Activated CD4-positive, alpha-beta T cell treated with anti-CD3 and anti-CD28 coated beads, Interleukin-2, amount 50 U/mL, for 16 hours (primary cell): ENCODE data around the gene FAM20C.

Experiments used
- DNase-seq: peaks from one replicate; pipeline ENCODE4 v3.0.0-alpha.2; 2020

Gene FAM20C

DNA sequence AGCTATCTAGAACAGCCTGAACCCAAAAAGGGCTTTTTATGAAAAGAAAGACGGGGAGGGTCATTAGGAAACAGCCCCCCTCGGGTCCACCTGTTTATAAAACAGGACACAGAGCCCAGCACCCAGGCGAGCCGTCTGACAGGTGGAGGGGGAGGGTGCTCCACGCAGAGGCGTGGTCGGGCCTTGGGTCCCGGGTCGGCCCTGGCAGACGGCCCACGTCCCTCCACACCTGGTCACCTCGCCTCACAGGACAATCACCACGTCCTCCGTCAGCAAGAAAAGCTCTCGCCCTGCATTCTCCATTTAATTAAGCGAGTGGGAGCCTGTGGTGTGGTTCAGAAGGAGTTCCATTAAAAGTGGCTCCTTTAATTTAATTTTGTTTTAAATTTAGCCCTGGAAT lies 55.3 kb downstream of the FAM20C start:
- DNase-seq = no peak

DNA sequence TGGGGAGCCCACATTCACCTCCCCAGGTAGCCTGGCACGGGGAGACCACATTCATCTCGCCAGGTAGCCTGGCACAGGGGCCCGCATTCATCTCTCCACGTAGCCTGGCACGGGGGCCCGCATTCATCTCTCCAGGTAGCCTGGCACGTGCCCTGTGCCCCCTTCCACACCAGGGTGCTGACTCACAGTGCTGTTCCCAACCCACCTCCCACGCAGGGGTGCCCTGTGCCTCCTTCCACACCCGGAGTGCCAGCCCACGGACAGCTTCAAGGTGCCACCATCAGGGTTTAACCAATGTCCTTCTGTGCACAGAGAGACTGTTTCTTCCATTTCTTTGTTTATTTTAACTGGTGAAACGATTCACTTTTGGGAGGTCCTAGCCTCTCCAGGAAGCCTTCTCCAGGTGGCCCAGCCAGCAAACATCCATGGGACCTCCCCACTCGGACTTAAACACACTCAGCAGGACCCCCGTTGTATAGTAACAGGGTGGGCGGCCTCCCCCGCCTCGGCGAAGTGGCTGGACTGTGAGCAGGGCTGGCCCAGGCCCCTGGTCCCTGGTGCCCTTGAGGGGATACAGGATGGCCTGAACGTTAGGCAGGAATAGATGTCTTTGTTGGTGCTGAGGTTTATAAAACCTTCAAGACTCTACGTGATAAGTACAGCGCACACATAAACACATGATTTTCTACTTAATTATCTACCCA lies 56.5 kb downstream of the FAM20C start:
- DNase-seq = no peak

DNA sequence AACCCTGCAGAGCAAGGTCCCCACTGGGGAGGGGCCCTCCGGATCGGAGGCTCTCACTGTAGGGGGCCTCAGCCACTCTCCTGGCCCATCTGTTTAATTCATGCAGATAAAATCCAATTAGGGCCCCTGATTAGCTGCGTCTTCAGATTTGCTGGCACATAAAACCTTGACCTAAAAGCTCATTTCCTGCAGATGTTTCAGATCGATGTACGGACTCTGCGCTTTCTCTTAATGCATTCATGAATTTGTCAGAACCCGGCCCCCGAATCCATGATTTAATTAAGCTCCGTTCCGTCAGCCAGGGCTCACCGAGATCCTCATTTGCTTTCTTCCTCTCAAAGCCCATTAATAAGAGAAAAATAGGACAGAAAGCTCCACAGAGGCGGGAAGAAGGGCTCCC lies 57.6 kb downstream of the FAM20C start:
- no peak for DNase-seq

DNA sequence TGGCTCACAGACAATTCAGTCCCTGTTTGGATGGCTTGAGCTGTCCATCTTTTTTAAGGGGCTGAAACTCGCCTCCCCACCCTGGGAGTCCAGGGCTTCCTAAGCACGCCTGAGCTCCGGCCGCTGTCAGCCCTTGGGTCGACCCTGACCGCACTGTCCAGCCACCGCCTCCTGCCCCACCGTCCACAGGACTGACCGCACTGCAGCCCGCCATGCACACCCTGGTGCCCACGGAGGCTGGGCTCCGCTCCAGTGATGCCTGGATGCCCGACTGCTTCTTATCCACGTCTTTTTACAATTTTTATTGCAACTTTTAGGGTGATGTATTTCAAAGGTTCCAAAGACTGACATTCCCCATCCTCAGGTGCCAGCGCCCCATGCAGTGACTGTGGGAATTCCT lies 58.2 kb downstream of the FAM20C start:
- no peak for DNase-seq

DNA sequence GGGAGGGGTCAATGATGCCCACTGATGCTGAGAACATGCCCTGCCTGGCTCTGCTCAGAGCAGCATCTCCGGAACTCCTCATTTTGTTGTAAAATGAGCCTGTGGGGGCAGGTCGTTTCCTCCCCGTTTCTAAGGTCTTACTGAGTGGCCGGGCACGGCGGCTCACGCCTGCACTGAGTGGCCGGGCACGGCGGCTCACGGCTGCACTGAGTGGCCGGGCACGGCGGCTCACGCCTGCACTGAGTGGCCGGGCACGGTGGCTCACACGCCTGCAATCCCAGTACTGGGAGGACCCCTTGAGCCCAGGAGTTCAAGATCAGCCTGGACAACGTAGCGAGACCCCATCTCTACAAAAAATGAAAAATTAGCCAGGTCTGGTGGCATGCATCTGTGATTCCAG lies 58.6 kb downstream of the FAM20C start:
- DNase-seq = no peak

DNA sequence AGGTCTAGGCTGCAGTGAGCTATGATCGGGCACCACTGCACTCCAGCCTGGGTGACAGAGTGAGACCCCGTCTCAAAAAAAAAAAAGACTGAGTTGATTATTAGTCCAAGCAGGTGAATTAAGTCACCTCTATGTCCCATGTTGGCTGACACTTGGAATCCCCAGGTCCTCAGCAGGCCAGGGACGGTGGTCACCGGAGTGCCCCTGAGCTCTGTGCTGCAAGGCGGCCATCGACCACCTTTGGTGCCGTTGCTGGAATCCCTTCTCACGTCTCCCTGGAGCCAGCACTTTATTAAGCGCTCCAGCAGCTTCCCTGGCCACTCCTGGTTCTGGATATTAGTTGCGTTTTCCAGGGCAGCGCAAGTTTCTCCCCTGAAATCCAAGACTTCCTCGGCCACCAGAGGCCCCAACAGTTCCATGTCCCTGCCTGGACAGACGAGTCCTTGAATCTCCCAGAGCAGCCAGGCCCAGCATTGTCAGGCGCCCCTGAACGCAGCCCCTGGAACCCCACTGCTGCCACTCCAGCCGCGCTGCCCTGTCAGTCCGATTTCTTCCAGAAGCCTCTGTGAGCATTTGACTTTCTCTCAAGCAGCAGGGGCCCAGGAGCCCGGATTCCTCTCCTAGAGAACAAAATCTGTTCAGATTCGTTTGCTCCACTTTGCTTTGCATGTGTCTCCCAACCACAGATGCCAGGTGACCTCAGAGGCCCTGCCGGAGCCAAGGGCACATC lies 59.2 kb downstream of the FAM20C start:
- no peak for DNase-seq

DNA sequence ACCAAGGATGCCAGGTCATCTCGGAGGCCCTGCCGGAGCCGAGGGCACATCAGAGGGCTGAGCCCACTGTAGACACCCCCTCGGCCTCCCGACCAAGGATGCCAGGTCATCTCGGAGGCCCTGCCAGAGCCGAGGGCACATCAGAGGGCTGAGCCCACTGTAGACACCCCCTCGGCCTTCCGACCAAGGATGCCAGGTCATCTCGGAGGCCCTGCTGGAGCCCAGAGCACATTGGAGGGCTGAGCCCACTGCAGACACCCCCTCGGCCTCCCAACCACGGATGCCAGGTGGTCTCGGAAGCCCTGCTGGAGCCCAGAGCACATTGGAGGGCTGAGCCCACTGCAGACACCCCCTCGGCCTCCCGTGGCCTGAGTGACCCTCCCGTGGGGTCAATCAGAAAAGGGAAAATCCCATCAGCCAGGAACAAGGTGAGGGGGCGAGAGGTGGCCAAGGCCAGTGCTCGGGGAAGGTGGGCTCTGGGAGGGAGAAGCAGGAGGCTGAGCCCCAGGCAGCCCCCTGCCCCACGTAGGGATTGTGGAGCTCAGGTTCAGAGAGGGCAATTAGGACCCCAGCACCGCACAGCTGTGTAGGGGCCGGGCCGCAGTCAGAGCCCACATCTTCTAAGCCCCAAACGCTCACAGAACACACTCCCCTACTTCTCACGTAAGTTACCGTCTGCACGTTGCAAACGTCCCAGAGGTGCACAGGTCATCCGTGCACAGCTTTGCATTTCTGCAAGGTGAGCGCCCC lies 60.0 kb downstream of the FAM20C start:
- DNase-seq = no peak

DNA sequence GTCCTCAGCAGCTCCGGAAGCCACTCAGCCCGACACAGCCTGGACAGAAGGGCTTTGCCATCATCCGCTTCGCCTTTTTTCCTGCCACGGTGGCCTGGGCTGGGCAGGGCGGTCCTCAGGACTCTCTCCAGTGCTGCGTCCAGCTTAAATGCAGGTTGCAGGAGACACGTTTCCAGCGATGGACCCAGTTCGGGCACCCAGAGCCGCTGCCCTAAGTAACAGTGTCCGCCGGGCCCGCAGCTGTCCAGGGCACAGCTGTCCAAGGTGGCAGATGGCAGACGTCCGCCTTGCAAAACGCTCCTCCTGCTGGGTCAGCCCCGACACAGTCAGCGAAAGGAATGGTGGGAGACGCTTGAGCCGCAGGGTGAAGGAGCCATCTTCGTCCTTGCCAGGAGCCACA lies 60.6 kb downstream of the FAM20C start:
- no peak for DNase-seq

DNA sequence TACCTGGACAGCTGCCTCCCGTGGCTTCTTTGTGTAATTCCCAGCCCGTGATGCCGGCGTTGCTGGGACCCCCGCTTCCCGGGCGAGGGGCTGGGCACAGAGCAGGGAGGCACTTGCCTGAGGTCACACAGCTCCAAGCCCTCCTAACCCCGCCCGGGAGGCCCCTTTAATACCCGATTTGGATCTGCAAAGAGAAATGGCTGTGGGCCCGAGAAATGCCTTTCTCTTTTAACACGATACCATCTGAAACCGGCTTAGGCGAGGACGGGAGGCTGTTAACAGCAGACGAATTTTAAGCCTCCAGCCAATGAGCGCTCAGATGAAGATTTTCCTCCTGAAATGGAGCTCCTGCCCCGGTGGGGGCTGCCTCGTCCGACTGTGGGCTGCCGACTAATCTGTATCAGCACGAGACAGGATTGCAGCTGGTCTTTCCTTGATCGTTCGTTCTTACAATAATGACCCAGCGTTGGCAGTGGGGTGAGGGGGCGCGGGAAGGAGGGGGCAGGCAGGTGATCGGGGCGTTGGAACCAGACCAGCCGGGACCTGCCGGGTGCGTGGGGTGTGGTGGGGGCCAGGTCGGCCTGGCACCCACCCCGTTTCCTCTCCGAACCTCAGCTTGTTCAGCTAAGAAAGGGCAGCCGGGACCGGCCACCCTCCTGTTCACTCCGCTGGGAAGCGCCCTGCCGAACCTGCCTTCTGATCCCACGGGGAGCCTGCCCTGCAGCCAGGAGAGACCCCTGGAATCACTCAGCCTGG lies 61.4 kb downstream of the FAM20C start:
- DNase-seq = no peak

DNA sequence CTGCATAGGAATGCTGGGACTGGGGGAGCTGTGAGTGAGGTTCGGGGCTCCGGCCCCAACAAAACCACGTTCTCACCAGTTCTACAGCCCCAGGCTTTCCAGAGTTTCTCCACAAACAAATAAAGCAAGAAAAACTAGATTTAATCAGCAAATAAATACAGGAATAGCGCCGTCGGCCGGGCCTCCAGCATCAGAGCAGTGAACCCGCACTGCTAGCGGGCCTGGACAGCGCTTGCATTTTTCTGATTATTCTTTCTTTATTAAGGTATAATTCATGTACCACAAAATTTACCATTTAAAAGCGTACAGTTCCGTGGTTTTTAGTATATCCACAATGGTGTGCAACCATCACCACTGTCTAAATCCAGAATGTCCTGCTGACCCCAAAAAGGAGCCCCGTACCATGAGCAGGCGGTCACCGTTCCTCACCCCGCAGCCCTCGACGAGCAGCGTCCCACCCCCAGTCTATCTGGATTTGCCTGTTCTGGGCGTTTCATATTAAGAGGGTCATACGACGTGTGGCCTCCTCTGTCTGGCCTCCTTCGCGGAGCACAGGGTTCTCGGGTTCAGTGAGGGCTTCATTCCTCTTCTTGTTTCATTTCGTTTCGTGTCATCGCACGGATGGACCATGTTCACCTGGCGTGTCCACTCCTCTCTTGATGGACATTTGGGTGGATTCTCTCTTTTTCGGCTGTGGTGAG lies 62.1 kb downstream of the FAM20C start:
- no peak for DNase-seq

DNA sequence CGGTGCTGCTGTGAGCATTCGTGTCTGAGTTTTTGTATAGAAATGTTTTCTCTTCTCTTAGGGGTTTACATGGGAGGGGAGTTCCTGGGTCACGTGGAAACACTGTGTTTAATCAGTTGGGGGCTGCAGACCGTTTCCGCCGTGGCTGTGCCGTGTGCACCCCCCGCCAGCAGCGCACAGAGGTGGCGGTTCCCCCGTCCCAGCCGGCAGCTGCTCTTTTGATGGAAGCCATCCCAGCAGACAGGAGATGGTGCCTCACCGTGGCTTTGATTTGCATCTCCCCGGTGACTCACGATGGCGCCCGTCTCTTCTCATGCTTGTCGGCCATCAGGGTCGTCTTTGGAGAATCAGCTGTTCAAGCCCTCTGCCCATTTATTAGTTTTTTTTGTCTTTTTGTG lies 62.7 kb downstream of the FAM20C start:
- DNase-seq = no peak

DNA sequence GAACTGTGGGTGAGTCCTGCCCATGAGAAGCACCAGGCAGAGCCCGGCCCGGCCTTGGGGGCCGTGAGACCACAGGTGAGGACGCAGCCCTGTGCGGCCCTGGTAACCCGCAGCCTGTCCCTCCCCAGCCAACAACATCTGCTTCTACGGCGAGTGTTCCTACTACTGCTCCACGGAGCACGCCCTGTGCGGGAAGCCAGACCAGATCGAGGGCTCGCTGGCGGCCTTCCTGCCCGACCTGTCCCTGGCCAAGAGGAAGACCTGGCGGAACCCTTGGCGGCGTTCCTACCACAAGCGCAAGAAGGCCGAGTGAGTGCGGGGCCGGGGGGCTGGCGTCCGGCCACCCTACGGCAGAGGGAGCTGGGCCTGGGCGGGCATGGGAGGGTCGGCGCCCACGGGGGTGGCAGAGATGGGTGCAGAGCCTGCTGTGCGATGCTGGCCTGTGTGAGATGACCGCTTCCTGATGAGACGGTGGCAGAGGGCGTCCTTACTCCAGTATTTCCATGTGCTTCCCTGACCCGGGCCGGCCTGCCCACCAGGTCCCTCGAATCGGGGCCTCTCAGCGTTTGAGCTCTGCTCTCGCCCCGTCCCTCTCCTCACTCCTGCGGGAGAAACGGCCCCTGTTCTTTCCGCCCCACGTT lies 63.5 kb downstream of the FAM20C start:
- no peak for DNase-seq

DNA sequence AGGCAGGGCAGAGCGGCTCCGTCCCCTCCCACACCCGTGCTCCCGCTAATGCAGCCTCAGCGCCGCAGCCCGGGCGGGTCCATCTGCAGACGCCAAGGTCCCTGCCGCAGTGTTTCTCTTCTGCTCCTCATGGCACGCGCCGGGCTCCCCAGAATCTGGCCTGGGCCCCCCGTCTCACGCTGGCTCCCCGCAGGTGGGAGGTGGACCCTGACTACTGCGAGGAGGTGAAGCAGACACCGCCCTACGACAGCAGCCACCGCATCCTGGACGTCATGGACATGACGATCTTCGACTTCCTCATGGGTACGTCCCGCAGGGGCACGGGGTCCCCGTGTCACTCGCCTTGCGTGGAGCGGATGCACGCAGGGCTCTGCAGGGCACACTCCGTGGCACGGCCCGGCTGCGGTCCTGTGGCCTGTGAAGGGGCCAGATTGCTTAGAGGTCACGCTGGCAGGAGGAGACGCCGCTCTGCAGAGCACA lies 64.1 kb downstream of the FAM20C start:
- DNase-seq = no peak

DNA sequence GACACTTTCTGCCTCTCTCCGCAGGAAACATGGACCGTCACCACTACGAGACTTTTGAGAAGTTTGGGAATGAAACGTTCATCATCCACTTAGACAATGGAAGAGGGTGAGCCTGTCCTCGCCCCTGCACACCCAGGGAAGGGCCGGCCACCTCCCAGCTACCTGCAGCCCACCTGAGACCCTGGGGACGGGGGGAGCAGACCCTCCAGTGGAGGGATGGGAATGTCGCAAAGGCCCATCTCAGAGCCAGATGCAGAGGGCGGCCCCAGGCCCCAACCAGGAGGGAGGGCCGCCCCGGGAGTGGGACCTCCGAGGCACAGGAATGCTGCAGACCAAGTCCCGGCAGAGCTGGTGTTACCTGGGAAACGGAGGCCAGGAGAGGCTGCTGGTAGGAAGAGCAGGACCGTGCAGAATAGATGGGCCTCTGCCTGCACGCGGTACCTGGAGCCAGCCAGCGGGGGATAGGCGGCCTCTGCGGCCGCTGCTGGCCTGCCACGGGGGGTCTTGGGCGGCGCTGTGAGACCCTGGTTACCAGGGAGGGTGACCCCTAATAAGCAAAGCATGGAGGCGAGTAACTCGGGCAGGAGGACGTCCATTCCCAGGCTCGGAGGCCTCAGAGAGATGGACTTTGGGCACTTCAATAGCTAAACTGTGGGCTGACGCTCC lies 64.7 kb downstream of the FAM20C start:
- no peak for DNase-seq

DNA sequence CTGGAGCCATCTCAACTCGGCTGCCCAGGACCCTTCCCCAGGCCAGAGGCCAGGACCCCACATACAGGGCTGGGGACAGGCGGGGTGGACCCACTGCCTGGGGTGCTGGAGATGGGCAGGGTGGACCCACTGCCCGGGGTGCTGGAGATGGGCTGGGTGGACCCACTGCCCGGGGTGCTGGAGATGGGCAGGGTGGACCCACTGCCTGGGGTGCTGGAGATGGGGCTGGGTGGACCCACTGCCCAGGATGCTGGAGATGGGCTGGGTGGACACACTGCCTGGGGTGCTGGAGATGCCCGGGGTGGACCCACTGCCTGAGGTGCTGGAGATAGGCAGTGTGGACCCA lies 65.2 kb downstream of the FAM20C start:
- no peak for DNase-seq

DNA sequence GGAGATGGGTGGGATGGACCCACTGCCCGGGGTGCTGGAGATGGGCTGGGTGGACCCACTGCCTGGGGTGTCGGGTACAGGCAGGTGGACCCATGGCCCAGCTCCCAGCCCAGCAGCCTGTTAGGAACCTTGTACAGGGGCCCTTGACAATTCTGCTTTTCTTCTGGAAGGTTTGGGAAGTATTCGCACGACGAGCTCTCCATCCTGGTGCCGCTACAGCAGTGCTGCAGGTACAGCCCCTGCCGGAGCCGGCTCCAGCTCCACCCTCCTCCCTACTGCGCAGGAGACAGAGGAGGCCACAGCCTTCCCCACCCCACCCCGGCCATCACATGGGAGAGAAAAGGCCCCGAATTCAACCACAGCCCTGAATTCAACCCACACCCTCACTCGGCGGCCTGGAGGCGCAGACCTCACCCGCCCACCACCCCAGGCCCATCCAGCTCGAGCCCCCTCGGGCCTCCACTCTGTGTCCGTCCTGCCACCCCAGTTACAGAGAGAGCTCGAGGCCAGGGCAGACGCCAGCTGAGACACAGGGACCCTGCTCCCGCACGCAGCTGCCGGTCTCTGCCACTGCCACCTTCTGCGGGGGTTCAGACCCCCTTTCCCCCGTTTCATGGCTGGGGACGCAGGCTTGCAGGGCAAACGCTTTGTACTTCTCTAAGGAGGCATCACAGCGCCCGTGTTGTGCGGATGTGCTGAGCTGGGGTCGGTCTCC lies 66.3 kb downstream of the FAM20C start:
- no peak for DNase-seq

DNA sequence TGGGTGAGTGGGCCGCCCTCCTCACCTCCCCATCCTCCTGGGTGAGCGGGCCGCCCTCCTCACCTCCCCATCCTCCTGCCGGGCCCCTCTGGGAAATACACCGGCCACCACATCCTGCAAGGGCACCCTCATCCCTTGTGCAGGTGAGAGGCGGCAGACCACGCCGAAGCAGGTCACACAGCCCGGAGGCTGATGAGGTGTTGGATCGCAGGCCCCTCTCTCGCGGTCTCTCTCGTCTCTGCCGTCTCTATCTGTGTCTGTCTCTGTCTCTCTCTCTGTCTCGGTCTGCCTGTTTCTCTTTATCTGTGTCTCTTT lies 66.8 kb downstream of the FAM20C start:
- DNase-seq = no peak

DNA sequence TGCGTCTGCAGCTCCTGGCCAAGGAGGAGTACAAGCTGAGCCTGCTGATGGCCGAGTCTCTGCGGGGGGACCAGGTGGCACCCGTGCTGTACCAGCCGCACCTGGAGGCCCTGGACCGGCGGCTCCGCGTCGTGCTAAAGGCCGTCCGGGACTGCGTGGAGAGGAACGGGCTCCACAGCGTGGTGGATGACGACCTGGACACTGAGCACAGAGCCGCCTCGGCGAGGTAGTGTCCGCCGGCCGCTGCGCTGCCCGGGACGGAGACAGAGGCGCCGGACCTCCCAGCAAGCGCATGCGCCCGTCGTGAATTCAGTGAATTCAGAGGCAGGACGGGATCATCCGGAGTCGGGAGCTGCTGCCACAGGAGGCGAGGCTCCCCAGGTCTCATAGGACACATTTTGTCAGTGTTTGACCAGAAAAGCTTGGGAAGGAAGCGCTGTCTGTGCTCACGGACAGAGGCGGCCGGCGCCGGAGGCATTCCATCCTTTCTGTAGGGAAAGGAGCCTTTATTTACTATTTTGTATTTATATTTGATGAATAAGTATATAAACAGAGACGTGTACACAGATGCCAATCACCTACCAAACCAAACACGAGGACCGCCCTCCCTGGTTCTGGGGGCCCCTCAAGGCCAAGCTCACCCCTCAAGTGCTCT lies 67.5 kb downstream of the FAM20C start:
- no peak for DNase-seq

DNA sequence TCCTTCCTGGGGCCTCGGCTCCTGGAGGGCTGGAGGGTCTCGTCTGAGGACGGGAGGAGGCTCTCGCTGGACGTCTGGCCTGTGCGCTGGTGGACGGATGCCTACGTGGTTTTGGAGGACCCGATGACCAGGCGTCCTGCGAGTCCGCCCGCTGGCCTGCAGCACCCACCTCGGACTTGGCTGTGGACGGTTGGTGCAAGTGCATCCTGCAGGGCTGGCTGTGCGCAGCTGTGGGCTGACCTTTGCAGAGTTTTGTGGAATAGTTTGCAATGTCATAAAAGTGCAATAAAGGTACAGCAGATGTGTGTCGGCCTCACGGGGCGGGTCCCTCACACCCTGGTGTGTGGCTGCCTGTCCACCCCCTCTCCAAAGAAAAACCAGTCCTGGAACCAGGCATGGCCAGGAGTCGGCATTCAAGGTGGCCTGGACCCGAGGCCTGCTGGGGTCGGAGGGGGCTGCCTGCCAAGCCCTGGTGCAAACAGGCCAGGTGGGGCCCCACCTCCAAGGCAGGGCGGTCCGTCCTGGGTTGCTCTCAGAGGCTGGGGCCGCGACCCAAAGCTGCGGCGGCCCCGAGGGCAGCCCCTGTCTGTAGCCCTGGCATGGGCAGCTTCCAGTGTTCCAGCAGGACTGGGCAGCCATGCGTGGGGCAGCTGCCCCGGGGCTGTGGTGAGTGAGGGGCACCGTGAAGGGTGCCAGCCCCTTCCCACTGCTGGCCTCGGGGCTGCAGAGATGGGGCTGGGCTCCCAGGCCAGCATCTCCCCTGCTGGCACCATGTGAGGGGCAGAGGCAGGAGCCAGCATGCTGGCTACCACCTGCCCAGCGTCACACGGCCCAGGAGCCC lies 68.3 kb downstream of the FAM20C start:
- no peak for DNase-seq
